ENCODE data around the gene PLAAT5. TPM values are rescaled to one million over a fixed set of nuclear protein-coding genes. Genes with fewer than 3 reads are reported as not detected.

PLAAT5 gene
- total and polyA plus RNA-seq, 2 of the 8 experiments (the other 6 are each of a cell fraction or from before 2014, with no cell fraction given): 16.0 to 18.7 TPM

DNA sequence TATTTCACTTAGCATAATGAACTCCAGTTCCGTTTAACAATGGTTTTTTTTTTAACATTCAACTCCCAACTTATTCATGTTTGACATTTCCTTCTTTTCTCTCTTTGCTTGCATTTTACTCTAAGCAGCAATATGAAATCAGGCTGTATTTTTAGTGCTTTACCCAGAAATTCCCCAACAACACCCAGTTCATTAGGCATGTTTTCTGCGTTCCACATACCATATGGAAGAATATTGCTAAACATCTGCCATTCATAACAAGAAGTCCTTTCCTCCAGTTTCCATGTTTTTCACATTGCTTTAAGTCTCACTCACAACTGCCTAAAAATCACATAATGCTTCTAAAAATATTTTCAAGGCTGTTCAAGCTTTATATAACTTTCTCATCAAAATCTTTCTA lies 45.8 kb downstream of the PLAAT5 start (continued):
- TF ChIP-seq EP300 (IDR thresholded peaks at IDR 0.05; ENCODE audit: borderline replicate concordance in 1 of 2, low read depth in 2 of 2, low read length in 2 of 2) (no peak), RFX5 (IDR thresholded peaks at IDR 0.05; ENCODE audit: borderline replicate concordance, low read depth, low read length) (no peak), GTF2F1 (IDR thresholded peaks at IDR 0.05; ENCODE audit: borderline replicate concordance, low read depth, low read length) (no peak), KDM1A (IDR thresholded peaks at IDR 0.05; ENCODE audit: borderline replicate concordance, low read length) (no peak), SIRT6 (IDR thresholded peaks at IDR 0.05; ENCODE audit: low read length) (no peak)
- TF ChIP-seq, protein P1, sequence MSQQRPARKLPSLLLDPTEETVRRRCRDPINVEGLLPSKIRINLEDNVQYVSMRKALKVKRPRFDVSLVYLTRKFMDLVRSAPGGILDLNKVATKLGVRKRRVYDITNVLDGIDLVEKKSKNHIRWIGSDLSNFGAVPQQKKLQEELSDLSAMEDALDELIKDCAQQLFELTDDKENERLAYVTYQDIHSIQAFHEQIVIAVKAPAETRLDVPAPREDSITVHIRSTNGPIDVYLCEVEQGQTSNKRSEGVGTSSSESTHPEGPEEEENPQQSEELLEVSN (IDR thresholded peaks at IDR 0.05): no peak
